ENCODE data around the gene H2BK1. TPM values are rescaled to one million over a fixed set of nuclear protein-coding genes. Genes with fewer than 3 reads are reported as not detected.

The H2BK1 gene
- total RNA-seq, 1 experiment from 2014 or later = not detected

DNA sequence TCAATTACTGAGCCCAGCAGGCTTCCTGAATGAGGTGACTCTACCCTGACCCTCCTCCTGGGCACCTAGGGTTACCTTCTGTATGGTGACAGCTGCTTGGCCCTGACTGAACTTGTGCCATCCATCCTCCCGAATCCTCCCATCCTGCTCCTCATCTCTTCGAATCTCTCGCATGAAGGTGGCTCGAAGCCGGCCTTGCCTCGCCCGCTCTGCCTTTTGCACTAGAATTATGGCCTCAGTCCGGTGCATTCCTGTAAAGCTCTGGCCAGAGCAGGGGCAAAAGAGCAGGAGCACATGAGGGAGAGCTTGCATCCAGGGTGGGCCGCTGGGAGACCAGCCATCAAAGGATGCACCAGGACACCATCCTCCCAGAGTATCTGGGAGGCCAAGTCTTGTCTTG is 7.5 kb downstream of the H2BK1 start:
- H3K4me3 ChIP-seq (ENCODE audit: low read depth in 2 of 2, low read length in 2 of 2) = no peak overlapping the region
- in situ Hi-C loops (cut with HindIII; ENCODE audit: low pct_unique_long_range_greater_than_20kb, low sequenced_read_pairs) (no loop called here), intact Hi-C loops (cut with micrococcal nuclease; ENCODE audit: unreplicated experiment) (no loop called here)
- ATAC-seq = no peak
- H3K27ac ChIP-seq (ENCODE audit: low read length) = no peak overlapping the region
- no peaks in the 10 kb centered on the region for H3K4me1 ChIP-seq (ENCODE audit: control insufficient read depth, insufficient read depth, low read length)
- TF ChIP-seq, protein P1, sequence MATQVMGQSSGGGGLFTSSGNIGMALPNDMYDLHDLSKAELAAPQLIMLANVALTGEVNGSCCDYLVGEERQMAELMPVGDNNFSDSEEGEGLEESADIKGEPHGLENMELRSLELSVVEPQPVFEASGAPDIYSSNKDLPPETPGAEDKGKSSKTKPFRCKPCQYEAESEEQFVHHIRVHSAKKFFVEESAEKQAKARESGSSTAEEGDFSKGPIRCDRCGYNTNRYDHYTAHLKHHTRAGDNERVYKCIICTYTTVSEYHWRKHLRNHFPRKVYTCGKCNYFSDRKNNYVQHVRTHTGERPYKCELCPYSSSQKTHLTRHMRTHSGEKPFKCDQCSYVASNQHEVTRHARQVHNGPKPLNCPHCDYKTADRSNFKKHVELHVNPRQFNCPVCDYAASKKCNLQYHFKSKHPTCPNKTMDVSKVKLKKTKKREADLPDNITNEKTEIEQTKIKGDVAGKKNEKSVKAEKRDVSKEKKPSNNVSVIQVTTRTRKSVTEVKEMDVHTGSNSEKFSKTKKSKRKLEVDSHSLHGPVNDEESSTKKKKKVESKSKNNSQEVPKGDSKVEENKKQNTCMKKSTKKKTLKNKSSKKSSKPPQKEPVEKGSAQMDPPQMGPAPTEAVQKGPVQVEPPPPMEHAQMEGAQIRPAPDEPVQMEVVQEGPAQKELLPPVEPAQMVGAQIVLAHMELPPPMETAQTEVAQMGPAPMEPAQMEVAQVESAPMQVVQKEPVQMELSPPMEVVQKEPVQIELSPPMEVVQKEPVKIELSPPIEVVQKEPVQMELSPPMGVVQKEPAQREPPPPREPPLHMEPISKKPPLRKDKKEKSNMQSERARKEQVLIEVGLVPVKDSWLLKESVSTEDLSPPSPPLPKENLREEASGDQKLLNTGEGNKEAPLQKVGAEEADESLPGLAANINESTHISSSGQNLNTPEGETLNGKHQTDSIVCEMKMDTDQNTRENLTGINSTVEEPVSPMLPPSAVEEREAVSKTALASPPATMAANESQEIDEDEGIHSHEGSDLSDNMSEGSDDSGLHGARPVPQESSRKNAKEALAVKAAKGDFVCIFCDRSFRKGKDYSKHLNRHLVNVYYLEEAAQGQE (IDR thresholded peaks at IDR 0.05; ENCODE audit: insufficient read depth in 1 of 2, low read depth in 2 of 2, low read length in 1 of 2) = no peak
- no peak for TF ChIP-seq POLR2AphosphoS5 (IDR thresholded peaks at IDR 0.05; ENCODE audit: low read depth, low read length)
- TF ChIP-seq, protein P2, sequence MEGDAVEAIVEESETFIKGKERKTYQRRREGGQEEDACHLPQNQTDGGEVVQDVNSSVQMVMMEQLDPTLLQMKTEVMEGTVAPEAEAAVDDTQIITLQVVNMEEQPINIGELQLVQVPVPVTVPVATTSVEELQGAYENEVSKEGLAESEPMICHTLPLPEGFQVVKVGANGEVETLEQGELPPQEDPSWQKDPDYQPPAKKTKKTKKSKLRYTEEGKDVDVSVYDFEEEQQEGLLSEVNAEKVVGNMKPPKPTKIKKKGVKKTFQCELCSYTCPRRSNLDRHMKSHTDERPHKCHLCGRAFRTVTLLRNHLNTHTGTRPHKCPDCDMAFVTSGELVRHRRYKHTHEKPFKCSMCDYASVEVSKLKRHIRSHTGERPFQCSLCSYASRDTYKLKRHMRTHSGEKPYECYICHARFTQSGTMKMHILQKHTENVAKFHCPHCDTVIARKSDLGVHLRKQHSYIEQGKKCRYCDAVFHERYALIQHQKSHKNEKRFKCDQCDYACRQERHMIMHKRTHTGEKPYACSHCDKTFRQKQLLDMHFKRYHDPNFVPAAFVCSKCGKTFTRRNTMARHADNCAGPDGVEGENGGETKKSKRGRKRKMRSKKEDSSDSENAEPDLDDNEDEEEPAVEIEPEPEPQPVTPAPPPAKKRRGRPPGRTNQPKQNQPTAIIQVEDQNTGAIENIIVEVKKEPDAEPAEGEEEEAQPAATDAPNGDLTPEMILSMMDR (IDR thresholded peaks at IDR 0.05) = no peak
- TF ChIP-seq TCF7L2 (IDR thresholded peaks at IDR 0.05; ENCODE audit: low read depth, low read length) = no peak
- TF ChIP-seq SIN3A (IDR thresholded peaks at IDR 0.05; ENCODE audit: borderline replicate concordance, insufficient read depth, low read depth, low read length) = no peak
- BruUV-seq (replicated peaks) = no TSS peak
- no peak for DNase-seq (ENCODE audit: low read depth, low spot score)
- H3K36me3 ChIP-seq (ENCODE audit: control insufficient read depth, insufficient read depth, low read length) = no peaks in the 10 kb centered on the region
- 0 out of 2 replicates have a peak, but pooled peaks cover 2% of the 10 kb centered on the region for H3K27me3 ChIP-seq (ENCODE audit: control insufficient read depth, insufficient read depth, low read length)
- no peaks in the 10 kb centered on the region for H3K9me3 ChIP-seq (ENCODE audit: control insufficient read depth, insufficient read depth, low read depth, low read length)
- CTCF ChIA-PET = no interaction called here
- POLR2A ChIA-PET = no interaction called here

DNA sequence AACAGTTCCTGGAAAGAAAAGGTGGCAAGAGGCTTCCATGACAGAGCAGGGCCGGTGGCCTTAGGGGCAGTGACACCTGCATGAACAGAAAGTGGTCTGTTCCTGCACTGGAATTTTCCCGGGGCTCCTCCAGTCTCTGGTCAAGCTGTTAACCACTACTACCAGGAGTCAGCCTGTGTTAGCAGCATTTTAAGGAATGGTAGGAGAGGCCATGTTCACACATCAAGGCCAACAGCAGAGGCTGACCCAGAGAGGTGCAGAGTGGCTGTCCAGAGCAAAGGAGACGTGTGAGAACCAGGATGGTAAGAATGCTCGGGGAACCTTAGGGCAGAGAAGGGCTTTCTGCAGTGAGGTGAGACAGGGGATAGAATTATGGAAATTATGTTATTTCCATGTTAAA is 8.5 kb downstream of the H2BK1 start:
- in situ Hi-C loops (cut with HindIII; ENCODE audit: low pct_unique_long_range_greater_than_20kb, low sequenced_read_pairs) = no loop called here
- no peak for DNase-seq (ENCODE audit: low read depth, low spot score)
- ChIA-PET POLR2A (no interaction called here), CTCF (no interaction called here)
- Histone ChIP-seq H3K9me3 (ENCODE audit: control insufficient read depth, insufficient read depth, low read depth, low read length) (no peaks in the 10 kb centered on the region), H3K4me1 (ENCODE audit: control insufficient read depth, insufficient read depth, low read length) (no peaks in the 10 kb centered on the region), H3K36me3 (ENCODE audit: control insufficient read depth, insufficient read depth, low read length) (no peaks in the 10 kb centered on the region), H3K27ac (ENCODE audit: low read length) (no peak overlapping the region), H3K27me3 (ENCODE audit: control insufficient read depth, insufficient read depth, low read length) (0 out of 2 replicates have a peak, but pooled peaks cover 2% of the 10 kb centered on the region), H3K4me3 (ENCODE audit: low read depth in 2 of 2, low read length in 2 of 2) (no peak overlapping the region)
- no peak for TF ChIP-seq POLR2AphosphoS5 (IDR thresholded peaks at IDR 0.05; ENCODE audit: low read depth, low read length)
- TF ChIP-seq TCF7L2 (IDR thresholded peaks at IDR 0.05; ENCODE audit: low read depth, low read length) = no peak
- TF ChIP-seq, protein P2 (IDR thresholded peaks at IDR 0.05) = no peak
- TF ChIP-seq, protein P1 (IDR thresholded peaks at IDR 0.05; ENCODE audit: insufficient read depth in 1 of 2, low read depth in 2 of 2, low read length in 1 of 2) = no peak
- TF ChIP-seq SIN3A (IDR thresholded peaks at IDR 0.05; ENCODE audit: borderline replicate concordance, insufficient read depth, low read depth, low read length) = no peak
- no TSS peak for BruUV-seq (replicated peaks)
- intact Hi-C loops (cut with micrococcal nuclease; ENCODE audit: unreplicated experiment) = no loop called here
- no peak for ATAC-seq

Measured in Panc1 (cell line).